NK-92 (cell line): ENCODE results near the gene CSNK2A2.

ENCODE experiments used
- DNase-seq: peaks from one replicate; lab custom pipeline; 2025; ENCODE audit not compliant: unreplicated experiment; lab: John Stamatoyannopoulos, UW

Gene CSNK2A2

GRCh38 chr16:58152246-58152868, 45.5 kb downstream of the CSNK2A2 start:
- DNase-seq: no peak

- no peak for DNase-seq
Observed at GRCh38 chr16:58148526-58148925, 49.4 kb downstream of the CSNK2A2 start.

- DNase-seq: no peak
Observed at GRCh38 chr16:58148099-58148498, 49.8 kb downstream of the CSNK2A2 start.

- DNase-seq: no peak
Observed at GRCh38 chr16:58138852-58139251, 59.1 kb downstream of the CSNK2A2 start.

- no peak for DNase-seq
Observed at GRCh38 chr16:58137581-58137980, 60.3 kb downstream of the CSNK2A2 start.

- peak; percentile 72 for DNase-seq
Observed at GRCh38 chr16:58129097-58129936, 68.6 kb downstream of the CSNK2A2 start, which contains the start of gene CFAP20. Gene CFAP20 (minus strand): TSS chr16:58129381. CDS start chr16:58129115, 266 bp downstream.

- no peak for DNase-seq
Observed at GRCh38 chr16:58128711-58129096, 69.2 kb downstream of the CSNK2A2 start.

- DNase-seq: no peak
Observed at GRCh38 chr16:58128181-58128631, 69.7 kb downstream of the CSNK2A2 start.

GRCh38 chr16:58127634-58128033, 70.3 kb downstream of the CSNK2A2 start:
- no peak for DNase-seq

GRCh38 chr16:58127033-58127556, 70.8 kb downstream of the CSNK2A2 start:
- DNase-seq: no peak

GRCh38 chr16:58126451-58126961, 71.4 kb downstream of the CSNK2A2 start:
- no peak for DNase-seq

GRCh38 chr16:58125781-58126335, 72.0 kb downstream of the CSNK2A2 start:
- no peak for DNase-seq

GRCh38 chr16:58125041-58125440, 72.9 kb downstream of the CSNK2A2 start:
- DNase-seq: no peak

GRCh38 chr16:58124601-58124915, 73.3 kb downstream of the CSNK2A2 start:
- no peak for DNase-seq

- no peak for DNase-seq
Observed at GRCh38 chr16:58123896-58124600, 73.9 kb downstream of the CSNK2A2 start.

GRCh38 chr16:58121132-58121531, 76.8 kb downstream of the CSNK2A2 start:
- no peak for DNase-seq

GRCh38 chr16:58120234-58120633, 77.7 kb downstream of the CSNK2A2 start:
- no peak for DNase-seq

- no peak for DNase-seq
Observed at GRCh38 chr16:58119509-58119845, 78.4 kb downstream of the CSNK2A2 start.

GRCh38 chr16:58118801-58119508, 79.0 kb downstream of the CSNK2A2 start:
- no peak for DNase-seq

- no peak for DNase-seq
Observed at GRCh38 chr16:58116529-58116928, 81.4 kb downstream of the CSNK2A2 start.

GRCh38 chr16:58116081-58116480, 81.8 kb downstream of the CSNK2A2 start:
- DNase-seq: no peak
